WI38 (cell line): ENCODE measurements around the gene TMEM43.
"Not testable (repeated sequence)": the region's sequence is repeated elsewhere in the genome, so short reads cannot be mapped to it uniquely, and the experiment has no call there.

ENCODE experiments used
- H3K4me3 ChIP-seq: 2 replicates; pipeline ENCODE4 v1.5.1; 2011; ENCODE audit warnings: low read depth, mild to moderate bottlenecking, control low read depth, low read length
- CTCF ChIP-seq: IDR thresholded peaks from 2 replicates; pipeline ENCODE4 v1.5.1; 2012; ENCODE audit warnings: low read depth, mild to moderate bottlenecking, control low read depth, low read length

Gene TMEM43

GRCh38 chr3:14119651-14120050, 5.2 kb upstream of the TMEM43 start:
- H3K4me3 ChIP-seq = no peak overlapping the region
- TF ChIP-seq CTCF = no peak

- H3K4me3 ChIP-seq = no peak overlapping the region
Observed at GRCh38 chr3:14120111-14120920, 4.5 kb upstream of the TMEM43 start.

DNA sequence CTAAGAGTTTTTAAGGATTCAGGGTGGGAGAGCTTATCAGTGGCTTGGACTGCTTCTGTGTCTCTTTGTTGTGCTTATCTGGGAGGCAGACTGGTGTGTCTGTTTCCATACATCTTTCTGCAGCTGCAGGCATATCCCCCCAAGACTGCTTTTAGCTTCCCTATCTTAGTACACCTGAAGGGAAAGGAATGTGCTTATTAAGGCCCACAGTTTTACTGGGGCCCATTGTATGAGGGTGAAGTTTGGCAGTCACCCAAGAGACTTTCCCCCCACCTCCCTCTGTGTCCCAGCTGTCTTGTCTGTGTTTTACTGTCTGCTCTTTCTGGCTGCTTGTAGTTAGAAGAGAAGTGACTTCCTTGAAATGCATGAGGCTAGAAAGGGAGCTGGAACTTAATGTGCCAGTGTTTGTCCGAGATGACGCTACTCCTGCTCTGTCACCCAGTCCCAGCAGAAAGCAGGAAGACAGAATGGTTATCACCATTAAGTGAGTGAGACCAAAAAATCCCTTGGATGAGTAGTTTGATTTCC, 3.9 kb upstream of the TMEM43 start:
- H3K4me3 ChIP-seq = not testable (repeated sequence)

More at GRCh38 chr3:14120111-14120920, 4.5 kb upstream of the TMEM43 start:
- no peak for TF ChIP-seq CTCF

- no peak overlapping the region for H3K4me3 ChIP-seq
- no peak for TF ChIP-seq CTCF
Observed at GRCh38 chr3:14121859-14122258, 3.0 kb upstream of the TMEM43 start.

DNA sequence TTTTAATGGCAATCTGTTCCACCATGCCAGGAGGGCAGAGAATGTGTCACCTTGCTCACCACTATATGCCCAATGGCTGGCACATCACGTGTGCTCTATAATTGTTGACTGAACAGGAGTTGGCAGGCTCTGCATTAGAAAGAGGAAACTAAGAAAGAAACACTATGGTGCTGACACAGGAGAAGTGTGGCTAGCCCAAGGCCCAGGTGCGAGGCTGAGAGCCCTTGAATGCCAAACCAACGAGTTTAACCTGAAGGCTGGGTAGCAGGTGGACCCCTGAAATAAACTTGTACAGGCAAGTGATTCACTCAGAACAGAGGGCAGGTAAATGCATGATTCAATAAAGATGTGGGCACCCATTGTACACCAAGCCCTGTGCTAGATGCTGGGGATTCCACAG, 2.6 kb upstream of the TMEM43 start:
- TF ChIP-seq CTCF = no peak
- no peak overlapping the region for H3K4me3 ChIP-seq

- no peak for TF ChIP-seq CTCF
- H3K4me3 ChIP-seq = peak overlapping the region; percentile 88
Observed at GRCh38 chr3:14123308-14124222, 1.3 kb upstream of the TMEM43 start.

DNA sequence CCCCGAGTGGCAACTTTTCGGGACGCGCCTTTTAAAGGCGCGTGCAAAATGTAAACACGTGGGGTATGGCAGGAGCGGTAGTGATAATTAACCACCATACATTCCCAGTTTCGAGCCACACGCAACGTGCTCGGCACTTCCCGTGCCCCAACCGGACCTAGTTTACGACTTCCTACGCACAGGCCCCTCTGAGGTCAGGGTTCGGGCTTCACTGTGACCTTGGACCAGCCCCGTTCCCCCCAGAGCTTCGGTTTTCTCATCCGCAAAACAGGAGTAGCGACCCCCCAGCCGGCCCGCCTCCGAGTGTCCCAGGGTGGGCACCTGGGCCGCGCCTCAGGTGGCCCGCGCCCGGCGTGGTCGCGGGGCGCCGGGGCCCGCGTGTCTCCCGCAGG, 633 bp upstream of the TMEM43 start:
- peak overlapping the region; percentile 88 for H3K4me3 ChIP-seq
- TF ChIP-seq CTCF = no peak
